Fibroblast of villous mesenchyme (primary cell): ENCODE measurements around the gene EMILIN2. TPM values are rescaled to one million over a fixed set of nuclear protein-coding genes. Genes with fewer than 3 reads are reported as not detected.

ENCODE experiments used
- DNase-seq: peaks from one replicate; pipeline ENCODE4 v3.0.0-alpha.2; 2010; ENCODE audit warnings: low read depth
- H3K4me3 ChIP-seq: 2 replicates; pipeline ENCODE4 v1.5.1; 2011; ENCODE audit warnings: low read depth, mild to moderate bottlenecking, low read length
- total RNA-seq: library from RNA; depleted of rRNA; stranded (reverse); fragments of >200 nt; gene quantifications from 2 replicates; pipeline ENCODE4 v1.2.3, GENCODE V29; 2012
- TF ChIP-seq, protein P1 (sequence below): IDR thresholded peaks from 2 replicates; pipeline ENCODE4 v1.5.1; 2012; ENCODE audit warnings: low read depth, mild to moderate bottlenecking, low read length; ENCODE audit not compliant: insufficient read depth

Gene EMILIN2
- total RNA-seq, 1 donor, result 16.4 TPM

DNA sequence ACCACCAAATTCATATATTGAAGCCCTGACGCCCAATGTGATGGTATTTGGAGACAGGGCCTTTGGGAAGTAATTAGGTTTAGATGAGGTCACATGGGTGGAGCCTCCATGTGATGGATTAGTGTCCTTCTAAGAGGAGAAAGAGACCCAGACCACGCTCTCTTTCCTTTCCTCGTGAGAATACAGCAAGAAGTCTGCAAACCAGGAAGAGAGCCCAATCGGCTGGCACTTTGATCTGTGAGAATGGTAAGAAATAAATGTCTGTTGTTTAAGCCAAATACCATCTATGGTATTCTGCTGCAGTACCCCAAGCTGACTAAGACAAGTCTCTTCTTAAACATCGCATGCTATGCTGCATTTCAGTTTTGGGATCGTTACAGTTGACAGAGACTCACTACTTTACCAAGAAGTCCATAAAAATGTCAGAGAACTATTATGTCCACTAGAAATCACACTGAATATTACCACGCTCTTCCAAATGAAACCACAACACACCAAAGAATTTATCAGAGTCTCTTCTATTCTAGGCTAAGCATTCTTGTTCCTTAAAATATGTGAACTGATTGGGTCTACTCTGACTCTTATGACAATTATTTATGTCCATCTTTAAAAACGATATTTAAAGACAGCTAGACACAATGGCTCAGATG lies 117.7 kb downstream of the EMILIN2 start:
- TF ChIP-seq, protein P1, sequence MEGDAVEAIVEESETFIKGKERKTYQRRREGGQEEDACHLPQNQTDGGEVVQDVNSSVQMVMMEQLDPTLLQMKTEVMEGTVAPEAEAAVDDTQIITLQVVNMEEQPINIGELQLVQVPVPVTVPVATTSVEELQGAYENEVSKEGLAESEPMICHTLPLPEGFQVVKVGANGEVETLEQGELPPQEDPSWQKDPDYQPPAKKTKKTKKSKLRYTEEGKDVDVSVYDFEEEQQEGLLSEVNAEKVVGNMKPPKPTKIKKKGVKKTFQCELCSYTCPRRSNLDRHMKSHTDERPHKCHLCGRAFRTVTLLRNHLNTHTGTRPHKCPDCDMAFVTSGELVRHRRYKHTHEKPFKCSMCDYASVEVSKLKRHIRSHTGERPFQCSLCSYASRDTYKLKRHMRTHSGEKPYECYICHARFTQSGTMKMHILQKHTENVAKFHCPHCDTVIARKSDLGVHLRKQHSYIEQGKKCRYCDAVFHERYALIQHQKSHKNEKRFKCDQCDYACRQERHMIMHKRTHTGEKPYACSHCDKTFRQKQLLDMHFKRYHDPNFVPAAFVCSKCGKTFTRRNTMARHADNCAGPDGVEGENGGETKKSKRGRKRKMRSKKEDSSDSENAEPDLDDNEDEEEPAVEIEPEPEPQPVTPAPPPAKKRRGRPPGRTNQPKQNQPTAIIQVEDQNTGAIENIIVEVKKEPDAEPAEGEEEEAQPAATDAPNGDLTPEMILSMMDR, result no peak
- no peak overlapping the region for H3K4me3 ChIP-seq
- DNase-seq, result peak; percentile 32

Other genes with a start within 250 kb of the EMILIN2 start
- gene SMCHD1, start 191.3 kb upstream of the EMILIN2 start, total RNA-seq, result 72.8 and 104 TPM in 2 replicates
- gene LPIN2, start 166.1 kb downstream of the EMILIN2 start, total RNA-seq, result 36.4 and 55.3 TPM in 2 replicates